Measurements from ENCODE around the gene ZBTB7C. TPM values are rescaled to one million over a fixed set of nuclear protein-coding genes. Genes with fewer than 3 reads are reported as not detected.

ZBTB7C gene
- total RNA-seq, 1 donor = not detected

DNA sequence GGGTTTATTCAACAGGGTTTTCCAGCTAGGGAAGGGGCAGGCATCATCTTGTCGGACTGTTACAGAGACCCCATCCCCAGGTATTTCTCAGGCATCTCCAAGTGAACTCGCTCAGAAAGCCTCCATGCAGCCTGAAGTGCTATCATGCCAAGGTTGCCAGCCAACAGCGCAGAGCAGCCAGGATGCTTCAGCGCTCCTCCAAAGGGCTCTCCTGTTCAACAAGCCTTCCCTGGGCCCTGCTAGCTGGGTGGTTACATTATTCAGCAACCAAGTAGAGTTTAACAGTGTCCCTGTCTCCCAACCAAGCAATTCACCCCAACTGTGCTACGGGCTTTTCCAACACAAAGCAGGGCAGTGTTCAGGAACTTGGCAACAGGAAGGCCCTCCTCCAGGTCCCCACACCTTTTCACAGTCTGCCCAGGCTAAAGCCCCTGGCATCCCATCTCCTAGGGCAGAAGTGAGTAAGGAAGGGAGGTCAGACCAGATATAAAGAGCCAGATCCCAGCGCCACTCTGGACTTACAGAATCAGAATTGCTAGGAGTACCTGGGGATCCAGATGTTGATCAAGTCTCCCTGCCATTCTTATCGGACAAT lies 52.9 kb downstream of the ZBTB7C start:
- no peak for TF ChIP-seq CTCF (IDR thresholded peaks at IDR 0.05; ENCODE audit: insufficient read depth, low read depth, low read length)
- no peak for DNase-seq (ENCODE audit: low read depth)
- no peak overlapping the region for H3K4me3 ChIP-seq (ENCODE audit: low read depth, low read length)

DNA sequence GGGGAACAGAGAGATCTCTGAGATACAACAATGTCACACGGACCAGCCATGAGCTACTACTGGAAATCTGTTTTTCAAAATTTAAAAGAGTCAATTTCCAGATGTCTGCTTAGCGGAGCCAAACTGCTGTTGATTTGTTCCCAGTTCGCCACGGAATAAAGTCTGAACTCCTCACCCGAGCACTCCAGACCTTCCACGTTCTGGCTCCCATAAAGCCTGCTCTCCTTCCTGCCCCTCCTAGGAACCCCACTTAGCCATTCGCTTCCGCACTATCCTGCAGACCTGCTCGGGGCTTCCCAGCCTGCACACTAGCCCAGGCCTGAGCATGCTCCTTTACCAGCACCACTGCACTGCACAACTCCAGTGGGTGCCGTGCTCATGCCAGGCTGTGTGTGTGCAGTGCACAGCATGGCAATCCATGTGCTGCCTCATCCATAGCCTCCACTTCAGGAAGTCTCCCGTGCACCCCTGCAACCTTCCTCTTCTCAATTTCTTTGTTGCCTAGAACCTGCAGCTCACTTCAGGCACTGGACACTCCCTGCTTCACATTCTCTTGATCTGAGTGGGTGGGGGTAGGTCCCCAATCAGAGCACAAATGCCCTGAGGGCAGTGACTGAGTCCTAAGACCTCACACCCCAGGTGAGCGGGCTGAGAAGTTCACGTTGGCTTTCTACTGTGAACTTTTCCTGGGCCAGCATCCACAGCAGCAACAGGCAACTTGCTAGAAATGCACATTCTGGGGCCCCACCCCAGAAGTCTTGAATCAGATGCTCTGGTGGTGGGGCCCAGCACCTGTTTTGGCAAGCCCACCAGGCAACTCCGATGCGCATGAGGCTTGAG lies 53.7 kb downstream of the ZBTB7C start:
- no peak for TF ChIP-seq CTCF (IDR thresholded peaks at IDR 0.05; ENCODE audit: insufficient read depth, low read depth, low read length)
- H3K4me3 ChIP-seq (ENCODE audit: low read depth, low read length) = no peak overlapping the region
- no peak for DNase-seq (ENCODE audit: low read depth)

GRCh38 chr18:48354746-48355260 lies 54.4 kb downstream of the ZBTB7C start:
- no peak for TF ChIP-seq CTCF (IDR thresholded peaks at IDR 0.05; ENCODE audit: insufficient read depth, low read depth, low read length)
- no peak overlapping the region for H3K4me3 ChIP-seq (ENCODE audit: low read depth, low read length)
- DNase-seq (ENCODE audit: low read depth) = no peak

- no peak for DNase-seq (ENCODE audit: low read depth)
- no peak for TF ChIP-seq CTCF (IDR thresholded peaks at IDR 0.05; ENCODE audit: insufficient read depth, low read depth, low read length)
- no peak overlapping the region for H3K4me3 ChIP-seq (ENCODE audit: low read depth, low read length)
These were observed 57.0 kb downstream of the ZBTB7C start for GRCh38 chr18:48352051-48352755.

DNA sequence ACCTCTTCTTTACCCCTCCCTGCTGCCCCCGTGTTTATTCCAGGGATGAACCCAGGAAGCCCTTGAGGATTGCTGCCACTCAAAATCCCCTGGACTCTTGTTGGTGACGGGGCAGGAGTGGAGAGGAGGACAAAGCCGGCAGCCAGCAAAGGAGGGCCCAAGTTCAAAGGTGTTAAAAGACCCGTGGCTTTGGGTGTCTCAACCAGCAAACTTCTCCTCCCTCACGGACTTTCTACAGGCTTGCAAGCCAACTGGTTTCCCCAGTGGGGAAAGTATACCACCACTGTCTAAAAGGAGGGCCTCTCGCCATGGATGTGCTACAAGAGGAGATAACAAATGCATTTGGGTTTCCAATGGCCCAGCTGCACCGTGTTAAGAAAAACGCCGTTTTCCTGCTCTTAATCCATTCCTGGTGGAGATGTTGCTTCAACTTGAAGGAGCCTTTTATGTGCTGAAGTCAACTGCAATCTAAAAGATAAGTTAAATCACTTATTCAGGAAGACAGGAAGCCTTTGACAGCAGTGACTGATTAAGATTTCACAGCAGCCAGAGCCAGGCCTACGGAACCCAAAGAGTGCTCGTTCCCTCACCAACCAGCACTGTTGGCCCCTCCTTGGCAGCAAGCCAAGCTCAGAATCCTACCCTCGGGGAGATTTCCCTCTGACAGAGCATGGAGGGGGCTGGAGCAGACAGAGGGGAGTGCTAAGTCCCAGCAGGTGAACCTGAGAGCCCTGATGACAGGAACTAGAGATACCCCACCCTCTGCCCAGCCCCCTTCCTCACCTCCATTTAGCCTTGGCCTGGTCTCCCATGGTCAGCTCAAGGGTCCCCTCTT lies 57.8 kb downstream of the ZBTB7C start:
- no peak overlapping the region for H3K4me3 ChIP-seq (ENCODE audit: low read depth, low read length)
- no peak for TF ChIP-seq CTCF (IDR thresholded peaks at IDR 0.05; ENCODE audit: insufficient read depth, low read depth, low read length)

DNA sequence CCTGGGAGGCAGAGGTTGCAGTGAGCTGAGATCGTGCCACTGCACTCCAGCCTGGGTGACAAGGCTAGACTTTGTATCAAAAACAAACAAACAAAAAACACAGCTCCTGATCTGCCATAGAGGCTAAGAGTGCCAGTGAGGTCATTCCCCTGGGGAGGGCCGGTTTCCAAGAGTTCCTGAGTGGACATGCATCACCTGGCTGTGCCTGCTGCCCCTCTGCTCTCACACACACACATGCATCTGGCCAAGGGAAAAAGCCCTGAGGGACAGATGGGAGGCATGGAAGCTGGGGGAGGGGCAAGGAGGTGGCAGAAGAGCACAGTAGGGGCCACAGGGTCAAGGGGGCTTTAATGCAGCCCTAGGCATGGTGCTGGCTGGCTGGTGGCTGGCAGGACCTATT lies 60.4 kb downstream of the ZBTB7C start:
- no peak for DNase-seq (ENCODE audit: low read depth)
- H3K4me3 ChIP-seq (ENCODE audit: low read depth, low read length) = no peak overlapping the region
- TF ChIP-seq CTCF (IDR thresholded peaks at IDR 0.05; ENCODE audit: insufficient read depth, low read depth, low read length) = no peak

More for the DNA sequence above, 57.8 kb downstream of the ZBTB7C start:
- no peak for DNase-seq (ENCODE audit: low read depth)
